Measurements from ENCODE around the gene MFSD6.

DNA sequence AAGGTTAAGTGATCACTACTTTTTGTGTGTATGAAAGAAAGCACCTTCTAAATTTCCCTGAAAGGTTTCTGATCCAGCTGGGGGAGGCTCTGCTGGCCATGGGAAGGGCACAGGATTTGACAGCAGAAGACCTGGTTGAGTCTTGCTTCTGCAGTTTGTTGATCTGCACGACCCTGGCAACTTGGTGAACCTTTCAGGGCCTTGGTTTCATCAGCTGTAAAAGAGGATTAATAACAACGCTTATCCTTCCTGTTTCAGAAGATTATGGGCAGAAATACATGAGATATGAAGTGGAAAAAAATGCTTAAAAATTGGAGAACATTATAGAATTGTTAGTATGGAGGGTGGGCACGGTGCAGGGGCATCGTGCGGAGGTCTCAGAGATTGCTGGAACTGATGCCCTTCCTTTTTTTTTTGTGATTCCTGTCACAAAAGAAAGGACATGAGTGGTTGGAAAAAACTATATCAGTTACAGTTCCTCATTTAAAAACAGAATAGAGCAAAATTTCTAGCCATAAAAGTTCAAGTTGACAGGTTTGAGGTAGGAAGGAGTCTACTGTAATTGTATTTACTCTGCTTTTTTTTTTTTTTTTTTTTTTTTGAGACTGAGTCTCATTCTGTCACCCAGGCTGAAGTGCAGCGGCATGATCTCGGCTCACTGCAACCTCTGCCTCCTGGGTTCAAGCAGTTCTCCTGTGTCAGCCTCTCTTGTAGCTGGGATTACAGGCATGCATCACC, 47.4 kb downstream of the MFSD6 start:
- TF ChIP-seq GABPA (IDR thresholded peaks at IDR 0.05; ENCODE audit: borderline replicate concordance, insufficient read depth, low read length) (no peak), EZH2 (IDR thresholded peaks at IDR 0.05; ENCODE audit: low read depth, low read length, severe bottlenecking) (no peak), POLR2A (IDR thresholded peaks at IDR 0.05; ENCODE audit: control extremely low read depth in 1 of 2, low read depth in 2 of 2, low read length in 2 of 2) (no peak), TCF12 (IDR thresholded peaks at IDR 0.05; ENCODE audit: low read depth, low read length) (no peak), TAF7 (optimal IDR thresholded peaks at IDR 0.05; ENCODE audit: borderline replicate concordance, low read depth, low read length) (no peak), YY1 (IDR thresholded peaks at IDR 0.05; ENCODE audit: low read depth, low read length) (no peak), RNF2 (IDR thresholded peaks at IDR 0.05; ENCODE audit: borderline replicate concordance, low read depth, low read length, missing control alignments, poor library complexity, severe bottlenecking) (no peak), EGR1 (IDR thresholded peaks at IDR 0.05; ENCODE audit: borderline replicate concordance, low read depth, low read length) (no peak), POLR2AphosphoS5 (IDR thresholded peaks at IDR 0.05; ENCODE audit: low read depth, low read length) (no peak), JUND (IDR thresholded peaks at IDR 0.05; ENCODE audit: low read length) (no peak), TAF1 (IDR thresholded peaks at IDR 0.05; ENCODE audit: low read depth, low read length) (no peak)
- TF ChIP-seq, protein P1, sequence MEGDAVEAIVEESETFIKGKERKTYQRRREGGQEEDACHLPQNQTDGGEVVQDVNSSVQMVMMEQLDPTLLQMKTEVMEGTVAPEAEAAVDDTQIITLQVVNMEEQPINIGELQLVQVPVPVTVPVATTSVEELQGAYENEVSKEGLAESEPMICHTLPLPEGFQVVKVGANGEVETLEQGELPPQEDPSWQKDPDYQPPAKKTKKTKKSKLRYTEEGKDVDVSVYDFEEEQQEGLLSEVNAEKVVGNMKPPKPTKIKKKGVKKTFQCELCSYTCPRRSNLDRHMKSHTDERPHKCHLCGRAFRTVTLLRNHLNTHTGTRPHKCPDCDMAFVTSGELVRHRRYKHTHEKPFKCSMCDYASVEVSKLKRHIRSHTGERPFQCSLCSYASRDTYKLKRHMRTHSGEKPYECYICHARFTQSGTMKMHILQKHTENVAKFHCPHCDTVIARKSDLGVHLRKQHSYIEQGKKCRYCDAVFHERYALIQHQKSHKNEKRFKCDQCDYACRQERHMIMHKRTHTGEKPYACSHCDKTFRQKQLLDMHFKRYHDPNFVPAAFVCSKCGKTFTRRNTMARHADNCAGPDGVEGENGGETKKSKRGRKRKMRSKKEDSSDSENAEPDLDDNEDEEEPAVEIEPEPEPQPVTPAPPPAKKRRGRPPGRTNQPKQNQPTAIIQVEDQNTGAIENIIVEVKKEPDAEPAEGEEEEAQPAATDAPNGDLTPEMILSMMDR (IDR thresholded peaks at IDR 0.05; ENCODE audit: control extremely low read depth in 1 of 3, insufficient read depth in 1 of 3, low read depth in 1 of 3, low read length in 3 of 3), result no peak
- TF ChIP-seq, protein P2, sequence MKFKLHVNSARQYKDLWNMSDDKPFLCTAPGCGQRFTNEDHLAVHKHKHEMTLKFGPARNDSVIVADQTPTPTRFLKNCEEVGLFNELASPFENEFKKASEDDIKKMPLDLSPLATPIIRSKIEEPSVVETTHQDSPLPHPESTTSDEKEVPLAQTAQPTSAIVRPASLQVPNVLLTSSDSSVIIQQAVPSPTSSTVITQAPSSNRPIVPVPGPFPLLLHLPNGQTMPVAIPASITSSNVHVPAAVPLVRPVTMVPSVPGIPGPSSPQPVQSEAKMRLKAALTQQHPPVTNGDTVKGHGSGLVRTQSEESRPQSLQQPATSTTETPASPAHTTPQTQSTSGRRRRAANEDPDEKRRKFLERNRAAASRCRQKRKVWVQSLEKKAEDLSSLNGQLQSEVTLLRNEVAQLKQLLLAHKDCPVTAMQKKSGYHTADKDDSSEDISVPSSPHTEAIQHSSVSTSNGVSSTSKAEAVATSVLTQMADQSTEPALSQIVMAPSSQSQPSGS (IDR thresholded peaks at IDR 0.05; ENCODE audit: low read length), result no peak
- TF ChIP-seq, protein P3, sequence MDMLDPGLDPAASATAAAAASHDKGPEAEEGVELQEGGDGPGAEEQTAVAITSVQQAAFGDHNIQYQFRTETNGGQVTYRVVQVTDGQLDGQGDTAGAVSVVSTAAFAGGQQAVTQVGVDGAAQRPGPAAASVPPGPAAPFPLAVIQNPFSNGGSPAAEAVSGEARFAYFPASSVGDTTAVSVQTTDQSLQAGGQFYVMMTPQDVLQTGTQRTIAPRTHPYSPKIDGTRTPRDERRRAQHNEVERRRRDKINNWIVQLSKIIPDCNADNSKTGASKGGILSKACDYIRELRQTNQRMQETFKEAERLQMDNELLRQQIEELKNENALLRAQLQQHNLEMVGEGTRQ (IDR thresholded peaks at IDR 0.05; ENCODE audit: low read length), result no peak
